HFF-Myc (cell line): ENCODE results near the gene CAGE1.
"Not testable (repeated sequence)": the region's sequence is repeated elsewhere in the genome, so short reads cannot be mapped to it uniquely, and the experiment has no call there.

Experiments
- DNase-seq: peaks from one replicate; pipeline ENCODE4 v3.0.0-alpha.2; 2011; ENCODE audit warnings: low read depth; ENCODE audit errors: extremely low read depth
- H3K4me3 ChIP-seq: replicated peaks from 2 replicates; pipeline ENCODE4 v1.5.1; 2011; ENCODE audit warnings: low read depth, mild to moderate bottlenecking, control low read depth, low read length
- CTCF ChIP-seq: IDR thresholded peaks from 2 replicates; pipeline ENCODE4 v1.5.1; 2012; ENCODE audit warnings: mild to moderate bottlenecking, low read depth, low read length, control low read depth; ENCODE audit errors: missing control alignments

The CAGE1 gene

GRCh38 chr6:7315948-7316365 lies 73.6 kb downstream of the CAGE1 start:
- H3K4me3 ChIP-seq, result no peak overlapping the region
- no peak for DNase-seq
- no peak for TF ChIP-seq CTCF

- H3K4me3 ChIP-seq, DNase-seq: not testable (repeated sequence)
These were observed 74.2 kb downstream of the CAGE1 start for GRCh38 chr6:7315087-7315947.

- no peak for TF ChIP-seq CTCF
- H3K4me3 ChIP-seq, result no peak overlapping the region
- DNase-seq, result no peak
These were observed 75.1 kb downstream of the CAGE1 start for GRCh38 chr6:7314414-7314813.

- H3K4me3 ChIP-seq, result peak overlapping the region; percentile 86
- TF ChIP-seq CTCF, result no peak
- no peak for DNase-seq
These were observed 75.9 kb downstream of the CAGE1 start for GRCh38 chr6:7313505-7314165.

- peak within 1 kb of the TSS; percentile 86 for H3K4me3 ChIP-seq
- TF ChIP-seq CTCF, result no peak
These were observed 76.7 kb downstream of the CAGE1 start, which contains the start of gene SSR1 for GRCh38 chr6:7312616-7313504. Gene SSR1 (minus strand): TSS chr6:7313199. CDS start chr6:7313120, 79 bp downstream.

GRCh38 chr6:7311917-7312615 lies 77.5 kb downstream of the CAGE1 start:
- no peak for TF ChIP-seq CTCF
- peak overlapping the region; percentile 86 for H3K4me3 ChIP-seq
- no peak for DNase-seq

More at GRCh38 chr6:7312616-7313504, 76.7 kb downstream of the CAGE1 start, which contains the start of gene SSR1:
- peak; percentile 82 for DNase-seq
